Measurements from ENCODE around the gene TJP1.

TJP1 gene

DNA sequence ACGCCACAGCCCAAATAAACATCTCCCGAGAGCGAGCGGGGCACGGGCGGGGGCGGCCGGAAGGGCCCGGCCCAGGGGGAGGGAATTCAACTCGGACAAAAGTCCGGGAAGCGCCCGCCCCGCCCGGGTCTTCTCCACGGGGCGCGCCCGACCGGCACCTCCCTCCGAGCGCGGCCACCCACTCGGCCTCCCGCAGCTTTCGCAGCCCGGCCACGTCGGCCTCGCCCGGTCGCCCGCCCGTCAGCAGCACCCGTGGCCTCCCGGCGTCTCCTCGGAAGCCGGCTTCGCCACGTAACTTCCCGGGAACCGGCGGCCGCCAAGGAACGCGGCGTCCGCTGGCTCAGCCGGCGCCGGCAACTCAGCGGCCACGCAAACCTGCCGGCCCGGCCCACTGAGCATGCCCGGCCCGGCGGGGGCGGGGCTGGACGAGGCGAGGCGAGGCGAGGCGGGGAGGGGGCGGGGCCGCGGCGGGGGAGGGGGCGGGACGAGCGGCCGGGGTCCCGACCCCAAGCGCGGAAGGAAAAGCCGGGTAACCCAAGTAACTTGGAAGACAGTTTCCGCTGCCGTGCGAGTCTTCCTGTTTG is at the start of gene TJP1:
Gene TJP1, minus strand, starts transcription at position 369 of the 584 bp plus-strand sequence. CDS start 440 bp downstream, outside the sequence.
- DNase-seq = peak; percentile 38

DNA sequence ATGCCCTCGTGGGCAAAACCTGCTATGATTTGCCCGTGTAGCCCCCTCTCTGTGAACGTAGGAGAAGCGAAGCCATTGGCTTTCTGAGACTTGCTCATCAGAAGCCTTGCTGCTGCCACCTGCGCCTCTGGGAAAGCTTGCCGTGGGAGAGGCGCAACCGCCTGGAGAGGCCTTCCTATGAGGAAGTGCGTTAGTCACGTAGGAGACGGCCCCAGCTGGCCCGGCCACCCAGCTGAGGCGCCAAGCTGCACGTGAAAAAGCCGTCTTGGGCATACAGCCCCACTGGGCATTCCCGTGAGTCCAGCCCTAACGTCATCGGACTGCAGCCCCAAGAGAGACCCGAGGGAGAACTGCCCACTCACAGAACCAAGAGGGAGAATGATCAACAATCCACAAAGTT is 49.1 kb upstream of the TJP1 start:
- no peak for DNase-seq

DNA sequence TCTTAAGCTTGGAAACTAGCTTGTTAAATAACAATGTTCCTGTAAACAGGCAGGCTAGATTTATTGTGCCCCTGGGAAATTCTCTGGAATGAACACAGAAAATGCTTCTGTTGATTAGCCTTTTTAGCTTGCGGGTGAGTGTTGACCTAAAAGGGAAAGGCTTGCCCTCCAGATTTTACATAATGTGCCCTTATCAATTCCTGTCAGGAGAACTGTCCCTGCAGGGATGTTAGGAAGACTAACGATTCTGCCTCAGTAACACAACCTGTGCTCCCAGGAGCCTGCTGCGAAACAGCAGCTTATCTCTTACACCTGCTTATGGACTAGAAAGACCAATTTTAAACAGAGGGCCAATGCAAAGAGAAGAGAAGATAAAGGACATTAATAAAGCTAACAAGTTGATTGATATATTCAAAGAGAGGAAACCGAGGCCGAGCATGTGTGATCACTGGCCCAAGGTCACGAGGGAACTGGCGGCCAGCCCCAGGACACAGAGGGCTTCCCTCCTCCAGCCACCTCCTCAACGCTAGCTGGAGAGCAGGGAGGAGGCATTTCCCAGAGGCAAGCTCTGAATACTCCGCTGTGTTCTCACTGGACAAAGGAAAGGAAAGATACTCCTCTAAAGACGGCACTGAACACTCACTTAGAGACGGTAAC is 48.4 kb upstream of the TJP1 start:
- DNase-seq = peak; percentile 14

DNA sequence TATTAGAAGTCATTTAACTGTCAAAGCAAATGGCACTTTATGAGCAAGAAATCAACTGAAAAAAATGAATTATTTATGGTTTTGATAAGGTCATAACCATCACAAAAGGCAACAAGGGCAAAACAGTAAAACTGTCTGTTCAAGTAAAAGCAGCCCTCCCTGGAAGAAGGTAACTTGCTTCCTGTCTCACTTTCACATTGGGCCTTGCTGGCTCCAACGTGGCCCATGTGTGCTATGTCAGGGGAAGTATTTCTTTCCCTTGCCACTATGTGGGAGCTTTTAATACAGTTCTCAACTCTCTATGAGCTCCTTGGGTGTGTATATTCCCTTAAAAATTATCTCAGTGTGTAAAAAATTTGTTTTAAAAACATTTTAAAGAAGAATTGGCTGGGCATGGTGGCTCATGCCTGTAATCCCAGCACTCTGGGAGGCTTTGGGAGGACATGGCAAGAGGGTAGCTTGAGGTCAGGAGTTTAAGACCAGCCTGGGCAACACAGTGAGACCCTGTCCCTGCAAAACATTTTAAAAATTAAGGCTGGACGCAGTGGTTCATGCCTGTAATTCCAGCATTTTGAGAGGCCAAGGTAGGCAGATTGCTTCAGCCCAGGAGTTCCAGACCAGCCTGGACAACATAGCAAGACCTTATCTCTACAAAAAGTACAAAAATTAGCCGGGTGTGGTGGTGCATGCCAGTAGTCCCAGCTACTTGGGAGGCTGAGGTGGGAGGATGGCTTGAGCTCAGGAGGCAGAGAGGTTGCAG is 45.2 kb upstream of the TJP1 start:
- DNase-seq = no peak

DNA sequence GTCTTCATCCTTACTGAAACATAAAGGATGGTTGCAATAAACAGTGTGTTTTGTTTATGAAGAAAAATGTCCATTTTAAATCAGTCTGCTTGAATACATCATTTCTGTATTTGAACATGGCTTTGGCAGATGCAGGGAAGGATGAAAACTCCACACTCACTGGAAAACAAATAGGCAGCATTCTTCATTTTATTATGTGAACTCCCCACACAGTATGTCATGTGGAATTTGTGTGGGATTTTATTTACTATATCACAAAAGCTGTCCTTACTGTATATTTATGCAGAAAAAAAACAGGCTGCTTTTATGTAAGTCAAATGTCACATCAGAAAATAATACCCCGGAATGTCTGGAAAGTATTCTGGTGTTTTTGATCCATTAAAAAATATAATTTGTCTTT is 44.1 kb upstream of the TJP1 start:
- DNase-seq = no peak

DNA sequence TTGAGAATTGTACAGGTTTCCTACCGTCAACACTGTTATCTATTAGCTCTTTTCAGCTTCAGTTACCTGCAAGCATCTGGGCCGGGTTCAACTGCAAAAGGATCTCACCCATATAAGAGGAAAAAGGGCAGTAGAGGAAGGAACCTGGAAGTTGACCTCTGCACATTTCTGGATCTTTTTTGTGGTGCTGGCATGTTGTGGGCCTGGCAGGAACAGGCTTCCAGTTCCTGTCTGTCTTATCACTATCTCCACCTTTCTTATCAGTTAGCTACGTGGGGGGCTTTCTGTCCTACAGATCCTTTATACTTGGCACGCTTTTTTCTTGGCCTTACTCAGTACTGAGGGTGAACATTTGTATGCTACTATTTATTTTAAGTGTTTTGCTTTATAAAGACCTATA is 42.2 kb upstream of the TJP1 start:
- no peak for DNase-seq

DNA sequence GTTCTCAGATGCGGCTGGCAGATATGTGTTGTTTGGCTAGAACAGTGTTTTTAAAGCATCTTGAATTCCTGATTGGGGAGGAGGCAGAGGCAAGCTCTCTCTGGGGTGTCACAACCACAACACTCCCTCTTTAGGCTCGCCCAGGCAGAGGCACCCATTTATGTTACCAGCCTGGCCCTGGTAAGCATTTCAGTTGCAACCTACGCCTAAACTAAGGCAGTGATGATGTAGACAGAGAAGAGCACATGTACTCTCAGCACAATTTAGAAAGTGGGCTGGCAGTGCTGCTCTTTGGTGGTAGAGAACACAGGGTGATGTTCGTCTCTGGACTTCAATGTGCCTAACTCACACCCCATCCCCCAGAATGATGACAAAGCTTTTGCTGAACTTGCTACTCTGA is 41.2 kb upstream of the TJP1 start:
- DNase-seq = no peak

DNA sequence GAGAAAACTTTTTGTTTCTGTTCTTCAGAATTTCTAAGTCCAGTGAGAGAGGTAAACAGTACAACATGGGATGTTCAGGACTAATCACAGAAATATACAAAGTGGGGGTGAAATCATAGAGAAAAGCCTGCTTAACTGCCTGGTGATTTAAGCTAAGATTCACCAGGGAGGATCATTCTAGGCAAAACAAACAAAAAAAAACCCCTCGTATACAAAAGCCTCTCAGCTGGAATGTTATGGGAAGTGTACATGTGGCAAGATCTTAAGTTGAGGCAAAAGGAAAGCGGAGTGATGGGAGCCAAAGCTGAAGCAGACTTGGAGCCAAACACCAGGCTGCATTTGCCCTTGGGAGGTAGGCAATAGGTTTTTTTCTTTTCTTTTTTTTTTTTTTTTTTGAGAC is 40.0 kb upstream of the TJP1 start:
- DNase-seq = no peak

DNA sequence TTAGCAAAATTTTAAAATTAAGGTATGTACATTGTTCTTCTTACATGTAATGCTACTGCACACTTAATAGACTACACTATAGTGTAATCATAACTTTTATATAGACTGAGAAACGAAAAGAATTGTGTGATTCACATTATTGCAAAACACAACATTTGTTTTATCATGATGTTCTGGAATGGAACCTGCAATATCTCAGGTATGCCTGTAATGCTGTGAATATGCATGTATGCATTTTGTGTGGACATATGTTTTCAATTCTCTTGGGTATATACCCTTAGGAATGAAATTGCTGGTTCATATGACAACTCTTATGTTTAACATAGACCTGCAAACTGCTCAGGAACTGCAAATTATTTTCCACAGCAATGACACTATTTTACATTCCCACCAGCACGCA is 38.6 kb upstream of the TJP1 start:
- DNase-seq = no peak

DNA sequence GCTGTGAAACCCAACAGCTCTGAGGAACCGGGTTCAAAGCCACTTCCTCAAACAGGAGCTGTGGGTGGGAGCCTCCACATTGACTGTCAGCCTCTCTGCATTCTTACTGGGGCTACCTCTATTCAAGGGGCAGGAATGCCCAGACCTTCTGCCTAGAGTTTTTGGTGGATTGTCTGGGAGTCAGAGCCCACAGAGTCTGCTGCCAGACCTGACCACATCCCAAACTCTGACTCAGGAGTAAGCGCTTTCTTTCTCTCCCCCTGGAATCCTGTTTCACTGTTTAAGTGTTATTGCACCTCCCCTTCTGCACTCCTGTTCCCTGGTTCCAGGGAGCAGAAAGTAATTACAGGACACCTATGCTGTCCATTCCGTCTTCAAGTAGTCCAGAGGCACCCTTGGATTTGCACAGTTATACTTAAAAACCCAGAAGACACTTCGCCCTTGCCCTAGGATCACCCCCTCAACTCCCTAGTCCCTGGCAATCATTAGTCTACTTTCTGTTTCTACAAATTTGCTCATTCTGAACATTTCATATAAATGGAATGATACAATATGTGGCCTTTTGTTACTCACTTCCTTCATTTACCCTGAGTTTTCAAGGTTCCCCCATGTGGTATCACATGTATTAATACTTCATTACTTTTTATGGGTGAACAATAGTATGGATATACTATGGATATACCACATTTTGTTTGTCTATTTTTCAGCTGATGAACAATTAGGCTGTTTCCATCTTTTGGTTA is 37.9 kb upstream of the TJP1 start:
- no peak for DNase-seq

DNA sequence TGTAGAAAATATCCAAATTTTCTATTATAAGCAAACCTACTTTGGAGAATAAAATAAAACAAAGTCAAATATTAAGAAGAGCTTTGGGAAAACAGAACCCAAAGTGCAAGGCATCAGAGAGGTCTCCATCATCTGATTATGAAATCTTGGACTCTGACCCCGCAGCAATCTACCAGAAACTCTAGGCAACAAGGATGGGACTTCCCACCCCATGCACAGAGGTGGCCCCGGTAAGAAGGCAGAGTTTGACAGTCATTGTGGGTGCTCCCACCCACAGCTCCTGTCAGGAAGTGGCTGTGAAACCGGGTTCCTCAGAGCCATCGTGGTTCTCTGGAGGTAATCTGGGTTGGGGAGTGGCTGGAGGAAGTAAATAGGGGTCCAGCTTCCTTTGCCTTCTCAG is 37.0 kb upstream of the TJP1 start:
- no peak for DNase-seq

DNA sequence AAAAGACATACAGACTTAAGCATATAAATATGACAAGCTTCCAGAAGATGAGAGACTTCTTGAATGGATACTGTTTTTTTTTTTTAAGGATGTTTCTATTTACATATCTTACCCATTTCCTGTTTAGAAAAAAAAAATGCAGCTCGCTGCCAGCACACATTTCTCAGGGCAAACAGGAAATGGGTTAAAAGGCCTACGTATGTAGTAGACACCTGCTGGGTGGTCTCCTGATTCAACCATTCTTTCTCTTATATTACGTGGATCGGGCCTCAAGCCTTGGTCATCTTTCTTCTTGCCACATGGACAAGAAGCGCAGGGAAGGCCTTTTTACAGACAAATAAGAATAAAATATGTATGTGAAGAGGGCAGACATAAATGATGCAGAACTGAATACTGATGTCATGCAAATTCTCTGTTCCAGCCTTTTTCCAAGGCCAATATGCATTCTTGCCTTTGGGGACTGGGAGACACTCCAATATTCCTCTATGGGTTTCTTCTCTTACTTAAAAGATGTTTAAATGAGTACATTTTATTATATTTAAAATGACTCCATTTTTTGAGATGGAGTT is 35.0 kb upstream of the TJP1 start:
- DNase-seq = no peak

DNA sequence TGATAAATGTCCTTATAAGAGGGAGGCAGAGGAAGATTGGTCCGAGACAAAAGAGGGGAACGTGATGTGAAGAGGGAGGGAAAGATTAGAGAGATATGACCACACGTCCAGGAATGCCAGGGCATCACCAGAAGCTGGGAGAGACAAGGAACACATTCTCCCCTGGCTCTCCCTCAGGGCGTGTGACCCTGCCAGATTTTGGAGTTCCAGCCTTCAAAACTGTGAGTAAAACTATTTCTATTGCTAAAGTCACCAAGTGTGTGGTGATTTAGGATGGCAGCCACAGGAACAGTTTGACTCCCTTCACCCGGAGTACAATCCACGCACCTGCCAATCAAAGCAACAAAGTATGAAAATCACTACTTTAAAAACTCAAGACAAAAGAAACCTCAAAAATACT is 32.1 kb upstream of the TJP1 start:
- no peak for DNase-seq

DNA sequence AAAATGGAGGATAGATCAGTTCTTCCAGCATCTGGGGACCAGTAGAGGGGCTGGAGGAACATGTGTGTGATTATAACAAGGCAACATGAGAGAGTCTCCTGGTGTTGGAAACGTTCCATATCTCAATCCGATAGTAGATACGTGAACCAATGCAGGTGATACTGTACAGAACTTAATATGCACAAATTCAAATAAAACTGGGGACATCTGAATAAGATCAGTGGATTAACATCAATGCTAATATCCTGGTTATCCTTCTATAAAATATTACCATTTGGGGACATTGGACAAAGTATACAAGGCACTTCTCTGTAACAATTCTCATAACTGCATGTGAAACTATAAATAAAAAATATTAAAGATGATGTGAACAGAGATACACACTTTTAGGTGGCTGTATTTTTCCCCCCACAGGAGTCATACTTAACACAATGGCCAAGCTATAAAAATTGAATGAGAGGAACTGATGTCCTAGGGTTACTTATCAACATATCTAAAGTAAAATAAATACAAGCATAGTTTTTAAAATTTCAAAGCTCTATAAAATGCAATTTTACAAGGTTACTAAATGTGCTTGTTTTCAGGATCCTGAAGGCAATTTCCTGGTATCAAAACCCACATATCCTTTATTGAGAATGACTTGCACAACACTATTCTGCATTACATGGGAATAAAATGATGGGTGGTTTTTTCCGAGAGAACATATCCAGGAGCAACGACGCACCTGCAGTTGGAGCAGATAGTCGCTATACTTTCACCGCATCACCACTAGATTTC is 31.1 kb upstream of the TJP1 start:
- DNase-seq = no peak

DNA sequence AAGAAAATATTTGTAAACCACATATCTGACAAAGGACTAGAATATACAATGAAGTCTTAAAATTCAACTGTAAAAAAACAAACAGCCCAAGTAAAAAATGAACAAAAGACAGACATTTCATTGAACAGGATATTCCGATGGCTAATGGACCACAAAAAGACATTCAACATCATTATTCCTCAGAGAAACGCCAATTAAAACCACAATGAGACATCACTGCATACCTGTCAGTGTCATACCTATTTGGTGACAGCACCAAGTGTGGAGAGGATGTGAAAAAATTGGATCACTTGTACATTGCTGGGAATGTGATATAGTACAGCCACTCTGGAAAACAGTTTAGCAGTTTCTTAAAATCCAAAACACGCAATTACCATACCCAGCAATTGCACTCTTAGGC is 29.9 kb upstream of the TJP1 start:
- no peak for DNase-seq

DNA sequence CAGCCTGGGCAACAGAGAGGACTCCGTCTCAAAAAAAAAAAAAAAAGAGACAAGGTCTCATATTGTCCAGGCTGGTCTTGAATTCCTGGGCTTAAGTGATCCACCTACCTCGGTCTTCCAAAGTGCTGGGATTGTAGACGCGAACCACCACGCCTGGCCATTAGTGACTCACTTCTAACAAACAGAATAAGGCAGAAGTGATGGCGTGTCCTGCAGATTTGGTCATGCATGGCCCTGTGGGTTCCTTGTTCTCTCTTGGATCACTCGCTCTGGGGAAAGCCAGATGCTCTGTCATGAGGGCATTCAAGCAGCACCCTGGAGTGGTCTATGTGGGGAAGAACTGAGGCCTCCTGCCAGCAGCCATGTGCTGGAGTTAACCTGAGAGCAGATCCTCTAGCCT is 27.4 kb upstream of the TJP1 start:
- DNase-seq = no peak

DNA sequence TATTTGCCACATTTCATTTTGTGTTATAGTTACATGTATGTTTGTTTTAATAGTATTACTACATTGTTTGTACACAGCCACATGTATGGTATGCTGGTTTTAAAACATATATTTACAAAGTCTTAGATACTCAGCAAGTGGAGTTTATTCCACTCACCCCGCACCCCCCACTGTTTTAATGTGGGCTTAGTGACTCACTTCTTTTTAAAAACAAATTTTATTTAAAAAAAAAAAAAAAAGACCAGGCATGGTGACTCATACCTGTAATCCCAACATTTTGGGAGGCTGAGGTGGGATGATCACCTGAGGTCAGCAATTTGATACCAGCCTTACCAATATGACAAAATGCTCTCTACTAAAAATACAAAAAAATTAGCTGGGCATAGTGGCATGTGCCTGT is 26.9 kb upstream of the TJP1 start:
- no peak for DNase-seq

DNA sequence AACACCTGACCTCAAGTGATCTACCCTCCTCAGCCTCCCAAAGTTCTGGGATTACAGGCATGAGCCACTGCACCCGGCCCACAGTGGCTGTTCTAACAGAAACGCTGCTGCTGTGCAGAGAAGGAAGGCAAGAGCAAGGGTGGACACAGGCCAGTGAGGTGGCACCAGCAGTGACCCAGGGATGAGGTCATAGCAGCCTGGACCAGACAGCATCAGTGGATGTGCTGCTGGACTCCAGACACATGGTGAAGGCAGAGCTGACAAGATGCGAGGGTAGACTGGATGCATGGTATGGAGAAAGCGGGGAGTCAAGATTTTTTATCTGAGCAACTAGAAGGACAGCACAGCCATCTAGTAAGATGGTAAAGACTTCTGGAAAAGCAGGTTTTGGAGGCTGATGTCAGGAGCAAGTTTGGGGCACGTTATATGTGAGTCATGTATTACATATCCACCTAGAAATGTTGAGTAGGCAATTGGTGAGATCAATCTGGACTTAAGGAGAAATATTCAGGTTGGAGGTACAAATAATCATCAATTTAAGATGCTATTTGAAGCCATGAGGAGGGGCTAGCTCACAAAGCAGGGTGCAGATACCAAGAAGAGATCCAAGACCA is 22.1 kb upstream of the TJP1 start:
- DNase-seq = no peak

DNA sequence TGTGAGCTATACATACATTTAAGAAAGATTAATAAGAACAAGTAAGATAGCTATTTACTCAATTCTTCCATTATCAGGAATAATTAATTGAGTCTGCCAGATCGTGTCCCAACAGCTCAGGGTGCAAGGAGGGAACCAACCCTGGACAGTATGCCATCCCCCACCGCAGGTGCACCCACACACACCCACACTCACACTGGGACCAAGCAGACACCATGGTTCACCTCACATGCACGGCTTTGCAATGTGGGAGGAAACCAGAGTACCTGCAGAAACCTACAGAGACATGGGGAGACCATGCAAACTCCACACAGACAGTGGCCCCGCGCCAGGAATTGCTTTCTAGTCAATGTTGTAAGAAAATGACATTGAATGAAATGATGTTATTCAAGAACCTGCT is 20.0 kb upstream of the TJP1 start:
- DNase-seq = no peak

DNA sequence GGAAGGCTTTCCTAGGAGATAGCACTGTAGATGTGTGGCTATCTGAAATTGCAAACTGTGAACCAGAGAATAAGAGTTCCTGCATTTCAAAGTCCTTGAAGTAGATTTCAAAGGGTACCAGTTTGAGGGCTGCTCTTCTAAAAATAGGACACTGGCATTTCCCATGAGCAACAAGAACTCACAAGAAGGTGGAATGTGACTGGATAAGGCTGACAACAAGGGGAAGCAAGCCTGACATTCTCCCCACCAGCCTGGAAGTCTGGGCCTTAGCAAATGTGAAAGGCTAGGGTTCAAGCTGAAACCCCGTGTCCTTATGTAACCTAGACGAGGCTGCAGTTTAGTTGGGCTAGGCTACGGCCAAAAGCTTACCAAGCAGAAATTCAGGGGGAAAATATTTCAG is 18.7 kb upstream of the TJP1 start:
- no peak for DNase-seq

DNA sequence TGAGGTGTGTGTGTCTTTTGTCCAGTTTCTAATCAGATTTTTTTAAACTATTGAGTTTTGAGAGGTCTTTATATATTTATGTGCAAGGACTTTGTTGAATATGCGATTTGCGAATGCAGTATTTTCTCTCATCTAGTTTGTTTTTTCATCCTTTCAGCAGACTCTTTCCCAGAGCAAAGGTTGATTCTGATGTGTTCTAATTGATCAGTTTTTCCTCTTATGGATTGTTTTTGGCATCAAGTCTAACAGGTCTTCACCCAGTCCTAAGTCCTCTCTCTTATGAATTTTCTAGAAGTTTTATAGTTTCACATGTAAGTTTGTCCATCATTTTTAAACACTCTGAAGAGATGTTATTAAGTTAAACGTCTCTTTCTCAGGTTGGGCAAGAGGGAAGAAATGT is 17.8 kb upstream of the TJP1 start:
- no peak for DNase-seq

DNA sequence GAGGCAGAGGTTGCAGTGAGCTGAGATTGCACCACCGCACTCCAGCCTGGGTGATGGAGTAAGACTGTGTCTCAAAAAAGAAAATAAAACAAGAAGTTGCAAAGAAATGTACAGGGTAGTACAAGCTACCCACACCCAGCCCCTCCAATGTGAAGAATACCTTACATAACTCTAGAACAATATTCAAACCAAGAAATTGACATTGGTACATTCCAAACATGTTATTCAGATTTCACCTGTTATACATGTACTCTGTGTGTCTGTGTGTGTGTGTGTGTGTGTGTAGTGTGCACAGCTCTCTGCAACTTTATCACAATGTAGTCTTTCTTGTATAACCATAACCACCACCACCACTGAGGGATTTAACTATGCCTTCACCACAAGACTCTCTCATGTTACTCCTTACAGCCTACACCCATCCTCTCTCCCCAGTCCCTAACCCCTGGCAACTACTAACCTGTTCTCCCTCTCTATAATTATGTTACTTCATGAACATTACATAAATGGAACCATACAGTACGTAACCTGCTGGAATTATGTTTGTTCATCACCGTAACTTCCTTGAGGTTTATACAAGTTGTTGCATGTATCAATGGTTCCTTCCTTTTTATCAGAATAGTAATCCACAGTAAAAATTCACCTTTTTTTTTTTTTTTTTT is 16.2 kb upstream of the TJP1 start:
- no peak for DNase-seq

Data from NCI-H1436 (cell line).